K562 (cell line): ENCODE results near the gene TMEM239. TPM values are rescaled to one million over a fixed set of nuclear protein-coding genes. Genes with fewer than 3 reads are reported as not detected.

Experiments used
- ATAC-seq: fragments of 200-7000 bp; cut with Tn5 transposase; 3 replicates; pipeline ENCODE4 v1.9.1; 2020; ENCODE audit warnings: moderate library complexity
- BruUV-seq: library from RNA; stranded (reverse); fragments of 400-500 nt; replicated peaks from 2 replicates; lab custom pipeline; 2021; lab: Mats Ljungman, UMichigan
- CTCF ChIA-PET: fragments of 300-600 bp; formaldehyde crosslinking; extraction: SDS; loops from one replicate; lab custom pipeline; 2021; ENCODE audit warnings: low intra/inter-chr PET ratio; lab: Yijun Ruan, JAX
- POLR2A ChIA-PET: fragments of 300-600, 350-650 bp; sonication (Branson Sonifier 250); formaldehyde crosslinking; extraction: SDS; loops from one replicate; lab custom pipeline; 2021; ENCODE audit warnings: antibody characterized with exemption, inconsistent platforms; lab: Yijun Ruan, JAX
- DNase-seq, 4 experiments: peaks; one replicate each; pipeline versions ENCODE4 v3.0.0 to v3.0.0-alpha.2; 2011 to 2018; ENCODE audit warnings: low spot score in 3 of 4, mixed read lengths in 3 of 4; ENCODE audit errors: extremely low read depth in 1 of 4
- FAIRE-seq: peaks from 2 replicates; lab custom pipeline; 2011; peaks lifted over from hg19 to GRCh38; lab: Jason Lieb, UNC
- H2AFZ ChIP-seq: 2 replicates; pipeline ENCODE4 v1.6.0; 2011; ENCODE audit warnings: low read depth, low read length, control low read depth, inconsistent platforms
- H3K27ac ChIP-seq: fragments of 200-600 bp; 3 replicates; pipeline ENCODE4 v1.8.0; 2011; ENCODE audit warnings: low read depth, mild to moderate bottlenecking, control low read depth, inconsistent platforms, low read length, moderate library complexity, mixed read lengths; ENCODE audit errors: extremely low read depth
- H3K27me3 ChIP-seq, 2 experiments: fragments of 300-600 bp in 1 of 2; 2 replicates in 1 of 2; 3 replicates in 1 of 2; pipeline versions ENCODE4 v1.6.0 to v1.8.0; 2011; ENCODE audit warnings: inconsistent platforms in 2 of 2, low read length in 2 of 2, mild to moderate bottlenecking in 1 of 2, mixed read lengths in 1 of 2, moderate library complexity in 1 of 2; ENCODE audit not compliant: control insufficient read depth in 2 of 2, insufficient read depth in 2 of 2
- H3K36me3 ChIP-seq: fragments of 300-600 bp; 3 replicates; pipeline ENCODE4 v1.8.0; 2011; ENCODE audit warnings: mild to moderate bottlenecking, low read length, inconsistent platforms; ENCODE audit not compliant: control insufficient read depth, insufficient read depth
- H3K4me1 ChIP-seq, 2 experiments: fragments of 200-600 bp in 1 of 2; replicated peaks in 1 of 2; 2 replicates in 1 of 2; 3 replicates in 1 of 2; pipeline versions ENCODE4 v1.5.1 to v1.8.0; 2011; ENCODE audit warnings: inconsistent platforms in 2 of 2, low read length in 2 of 2, mild to moderate bottlenecking in 1 of 2, mixed read lengths in 1 of 2, moderate library complexity in 1 of 2; ENCODE audit not compliant: control insufficient read depth in 2 of 2, insufficient read depth in 2 of 2
- H3K4me2 ChIP-seq: 2 replicates; pipeline ENCODE4 v1.6.1; 2011; ENCODE audit warnings: low read length, control low read depth, inconsistent platforms, mixed read lengths; ENCODE audit not compliant: insufficient read depth
- H3K4me3 ChIP-seq: fragments of 200-600 bp; sonication (generic), shearing (Covaris generic); 2 replicates; pipeline ENCODE4 v1.5.1; 2016; ENCODE audit warnings: control low read depth, inconsistent platforms
- H3K79me2 ChIP-seq: fragments of 200-600 bp; 3 replicates; pipeline ENCODE4 v1.8.0; 2011; ENCODE audit warnings: low read length, inconsistent platforms; ENCODE audit not compliant: control insufficient read depth, insufficient read depth
- H3K9ac ChIP-seq, 2 experiments: 2 replicates each; pipeline versions ENCODE4 v1.6.0 to v1.6.1; 2011; ENCODE audit warnings: low read depth in 2 of 2, low read length in 2 of 2, control low read depth in 1 of 2, inconsistent platforms in 1 of 2, mild to moderate bottlenecking in 1 of 2, mixed read lengths in 1 of 2; ENCODE audit not compliant: insufficient read depth in 1 of 2
- H3K9me1 ChIP-seq: one replicate; pipeline ENCODE4 v1.6.0; 2011; ENCODE audit warnings: inconsistent platforms, mild to moderate bottlenecking, low read length, moderate library complexity; ENCODE audit not compliant: control insufficient read depth, insufficient read depth
- H3K9me3 ChIP-seq: replicated peaks from 2 replicates; pipeline ENCODE4 v1.5.1; 2011; ENCODE audit warnings: low read depth, low read length, inconsistent platforms; ENCODE audit not compliant: control insufficient read depth, insufficient read depth
- H4K20me1 ChIP-seq: replicated peaks from 2 replicates; pipeline ENCODE4 v1.6.1; 2011; ENCODE audit warnings: low read length, inconsistent platforms, mixed read lengths; ENCODE audit not compliant: control insufficient read depth, insufficient read depth
- DLX4 ChIP-seq: fragments of 250-450 bp; sonication (Bioruptor Pico); IDR thresholded peaks from 2 replicates; pipeline ENCODE4 v1.6.1; 2021; ENCODE audit warnings: mild to moderate bottlenecking
- FOXP4 ChIP-seq: sonication (generic); formaldehyde crosslinking; IDR thresholded peaks from 2 replicates; pipeline ENCODE4 v1.8.0; 2022; ENCODE audit warnings: mild to moderate bottlenecking, missing genetic modification reagents, borderline replicate concordance
- HDAC6 ChIP-seq: IDR thresholded peaks from 2 replicates; pipeline ENCODE4 v1.6.1; 2012; ENCODE audit warnings: low read depth, mild to moderate bottlenecking, control low read depth, inconsistent platforms, low read length, moderate library complexity
- HNRNPK ChIP-seq: fragments of 200-400 bp; formaldehyde crosslinking; IDR thresholded peaks from one replicate; pipeline ENCODE4 v1.6.1; 2018; ENCODE audit warnings: mild to moderate bottlenecking, low read depth, low read length; ENCODE audit not compliant: poor library complexity, severe bottlenecking
- JUND ChIP-seq, 2 experiments: IDR thresholded peaks; 2 replicates in 1 of 2; 3 replicates in 1 of 2; pipeline ENCODE4 v1.6.1; 2011; ENCODE audit warnings: borderline replicate concordance in 2 of 2, low read depth in 2 of 2, low read length in 2 of 2, improper control_type of control experiment in 1 of 2, missing biosample characterization in 1 of 2, missing genetic modification characterization in 1 of 2, missing genetic modification reagents in 1 of 2
- MTF1 ChIP-seq: fragments of 250-450 bp; sonication (Bioruptor Pico); IDR thresholded peaks from 2 replicates; pipeline ENCODE4 v1.9.0; 2021; ENCODE audit warnings: moderate library complexity, mild to moderate bottlenecking, inconsistent platforms, borderline replicate concordance
- NR4A1 ChIP-seq, 2 experiments: fragments of 250-450 bp in 1 of 2; fragments of 450-650 bp in 1 of 2; sonication (Bioruptor Pico) in 1 of 2; IDR thresholded peaks; 2 replicates each; pipeline versions ENCODE4 v1.4.0 to v1.6.1; 2016 to 2020; ENCODE audit warnings: mild to moderate bottlenecking in 2 of 2, missing compliant biosample characterization in 1 of 2, missing genetic modification characterization in 1 of 2, moderate library complexity in 1 of 2
- PCBP1 ChIP-seq: fragments of 200-400 bp; formaldehyde crosslinking; IDR thresholded peaks from 2 replicates; pipeline ENCODE4 v1.6.1; 2018; ENCODE audit warnings: mild to moderate bottlenecking, low read depth, low read length; ENCODE audit not compliant: poor library complexity, severe bottlenecking
- RAD21 ChIP-seq, 2 experiments: fragments of 250-450 bp in 1 of 2; fragments of 450-650 bp in 1 of 2; sonication (Bioruptor Pico) in 1 of 2; formaldehyde crosslinking in 1 of 2; IDR thresholded peaks in 1 of 2; conservative IDR thresholded peaks in 1 of 2; 2 replicates each; pipeline versions ENCODE4 v1.4.0 to v1.8.0; 2020 to 2022; ENCODE audit warnings: mild to moderate bottlenecking in 2 of 2, moderate library complexity in 1 of 2
- TSHZ1 ChIP-seq: fragments of 250-450 bp; sonication (Bioruptor Pico); IDR thresholded peaks from 2 replicates; pipeline ENCODE4 v1.4.0; 2020; ENCODE audit warnings: mild to moderate bottlenecking, moderate library complexity
- ZFP30 ChIP-seq: fragments of 250-450 bp; sonication (Bioruptor Pico); IDR thresholded peaks from 2 replicates; pipeline ENCODE4 v1.8.0; 2022; ENCODE audit warnings: moderate library complexity, mild to moderate bottlenecking, inconsistent platforms, borderline replicate concordance
- ZNF24 ChIP-seq: fragments of 450-650 bp; IDR thresholded peaks from 2 replicates; pipeline ENCODE4 v1.6.1; 2016
- WGBS: fragments of 100-300 bp; shearing (Covaris generic); methylation state at CpG from one replicate; pipeline ENCODE4 v1.1.6; 2016; ENCODE audit warnings: low coverage, mixed read lengths; ENCODE audit not compliant: insufficient coverage; ENCODE audit errors: missing lambda C conversion rate; 5-methylcytosine and 5-hydroxymethylcytosine counted together
- in situ Hi-C: fragments of 300-500 bp; cut with MboI; formaldehyde crosslinking; loops from 4 replicates; pipeline ENCODE4 v1.15.0; 2018; ENCODE audit warnings: inconsistent platforms, mixed read lengths
- intact Hi-C: fragments of 100-400 bp; cut with micrococcal nuclease; formaldehyde crosslinking; loops from 2 replicates; pipeline ENCODE4 v1.14.2; 2022
- polyA plus RNA-seq, 8 experiments: library from polyadenylated mRNA; depleted of rRNA in 4 of 8; stranded (reverse) in 5 of 8; unstranded in 3 of 8; fragments of >200 nt; fragmentation: Nextera tagmentation in 2 of 8; fragmentation: Illumina TruSeq in 1 of 8; extraction: Ambion mirVana in 2 of 8; extraction: Trizol in 1 of 8; gene quantifications; 2 replicates each; pipeline versions ENCODE4 v1.2.1 to v1.2.3, GENCODE V29; 2011 to 2014; ENCODE audit warnings: inconsistent platforms in 1 of 8, missing spikeins in 1 of 8
- total RNA-seq, 7 experiments: library from RNA; depleted of rRNA in 6 of 7; stranded (reverse); fragments of >200 nt in 6 of 7; fragmentation: Illumina TruSeq in 2 of 7; extraction: Trizol in 2 of 7; gene quantifications; 2 replicates each; pipeline versions ENCODE4 v1.2.1 to v1.2.3, GENCODE V29; 2011 to 2021; ENCODE audit warnings: low replicate concordance in 1 of 7

The TMEM239 gene
- total and polyA plus RNA-seq, 9 of the 15 experiments (the other 6 are each of a cell fraction or from before 2014, with no cell fraction given) = not detected

- H3K4me3 ChIP-seq = no peak overlapping the region
- ChIA-PET CTCF (interaction anchor here (0.6 kb wide), 1 partner anchor 243 kb away, joined by 7 read pairs; no protein-coding TSS in a partner anchor), POLR2A (no interaction called here)
- H3K36me3 ChIP-seq = peaks cover 6% of the 10 kb centered on the region; the same call in 2 of the 3 replicates
- no peaks in the 10 kb centered on the region for H3K9me3 ChIP-seq
- H4K20me1 ChIP-seq = no peaks in the 10 kb centered on the region
- peaks cover 2% of the 10 kb centered on the region for H3K9me1 ChIP-seq
- BruUV-seq = no TSS peak
- H3K27ac ChIP-seq = no peak overlapping the region
- no peak overlapping the region for H2AFZ ChIP-seq
- DNase-seq (peak; percentile 14 to 27 (median 24)), FAIRE-seq (peak; percentile 44), ATAC-seq (peak; percentile 73)
- H3K4me2 ChIP-seq = no peak overlapping the region
- peaks cover 5% of the 10 kb centered on the region in 2 experiments; a peak in 4 of 5 replicates for H3K4me1 ChIP-seq
- no peaks in the 10 kb centered on the region for H3K79me2 ChIP-seq
- in situ Hi-C loops = no loop called here
- intact Hi-C loops = no loop called here
- 81% methylated on average over 3 of the region's 3 CpGs for WGBS
- H3K9ac ChIP-seq = no peak overlapping the region
- H3K27me3 ChIP-seq = no peaks in the 10 kb centered on the region; a peak in 1 of 5 replicates
- TF ChIP-seq TSHZ1 (no peak), DLX4 (CRISPR knock-in tag) (no peak), ZNF24 (no peak), RAD21 (CRISPR knock-in tag; conservative IDR thresholded peaks at IDR 0.05 in 1 of 2, IDR thresholded peaks at IDR 0.05 in 1 of 2) (peak; percentile 10 to 45; a peak in 2 of 4 replicates), ZFP30 (no peak), HNRNPK (no peak), NR4A1 (CRISPR knock-in tag; IDR thresholded peaks at IDR 0.05) (no peak), NR4A1 (tag; IDR thresholded peaks at IDR 0.05) (no peak), HDAC6 (no peak), PCBP1 (no peak), FOXP4 (CRISPR knock-in tag) (no peak), JUND (IDR thresholded peaks at IDR 0.05; ENCODE audit: borderline replicate concordance, low read depth, low read length) (no peak), JUND (tag; IDR thresholded peaks at IDR 0.05; ENCODE audit: borderline replicate concordance, low read depth, low read length) (no peak), MTF1 (no peak)
Observed at GRCh38 chr20:2865630-2866029, 49.5 kb downstream of the TMEM239 start.
